HUES6 (cell line): ENCODE data around the gene MIEN1.
A peak's percentile ranks its signal among the peaks of the same experiment; 100 is the strongest.

ENCODE experiments used
- H3K27ac ChIP-seq: 2 replicates; pipeline ENCODE4 v1.7.0; 2013; ENCODE audit warnings: low read depth, mild to moderate bottlenecking, low read length, inconsistent platforms
- H3K27me3 ChIP-seq: 2 replicates; pipeline ENCODE4 v1.6.1; 2013; ENCODE audit warnings: low read length; ENCODE audit not compliant: control insufficient read depth, insufficient read depth
- H3K36me3 ChIP-seq: 2 replicates; pipeline ENCODE4 v1.6.1; 2013; ENCODE audit warnings: low read length; ENCODE audit not compliant: control insufficient read depth, insufficient read depth
- H3K4me1 ChIP-seq: 2 replicates; pipeline ENCODE4 v1.6.1; 2013; ENCODE audit warnings: low read length; ENCODE audit not compliant: control insufficient read depth, insufficient read depth
- H3K4me3 ChIP-seq: 2 replicates; pipeline ENCODE4 v1.5.1; 2013; ENCODE audit warnings: low read depth, low read length
- H3K9ac ChIP-seq: one replicate; pipeline ENCODE4 v1.6.1; 2013; ENCODE audit warnings: mild to moderate bottlenecking, low read length
- H3K9me3 ChIP-seq: 2 replicates; pipeline ENCODE4 v1.6.1; 2013; ENCODE audit warnings: low read depth, low read length; ENCODE audit not compliant: control insufficient read depth, insufficient read depth

Gene MIEN1

GRCh38 chr17:39730095-39730921 lies at the start of gene MIEN1:
Gene MIEN1, minus strand, starts transcription at chr17:39730532. Its CDS starts 37 bp downstream, at chr17:39730495.
- Histone ChIP-seq H3K4me3 (peak within 1 kb of the TSS; percentile 96), H3K4me1 (peaks cover 7% of the 10 kb centered on the region), H3K36me3 (peaks cover 41% of the 10 kb centered on the region), H3K9me3 (no peaks in the 10 kb centered on the region), H3K9ac (peak within 1 kb of the TSS; percentile 65), H3K27ac (peak within 1 kb of the TSS; percentile 79; the same call in 1 of the 2 replicates), H3K27me3 (no peaks in the 10 kb centered on the region)

- Histone ChIP-seq H3K4me1 (peaks cover 6% of the 10 kb centered on the region; the same call in 1 of the 2 replicates), H3K9ac (no peak overlapping the region), H3K27ac (no peak overlapping the region), H3K36me3 (no peaks in the 10 kb centered on the region), H3K9me3 (no peaks in the 10 kb centered on the region), H3K27me3 (no peaks in the 10 kb centered on the region; the same call in 1 of the 2 replicates), H3K4me3 (no peak overlapping the region)
These were observed 47.4 kb upstream of the MIEN1 start for GRCh38 chr17:39777534-39778365.

- H3K27ac ChIP-seq: no peak overlapping the region
- H3K9me3 ChIP-seq: no peaks in the 10 kb centered on the region
- H3K4me1 ChIP-seq: peaks cover 6% of the 10 kb centered on the region; the same call in 1 of the 2 replicates
- no peaks in the 10 kb centered on the region for H3K36me3 ChIP-seq
- H3K27me3 ChIP-seq: no peaks in the 10 kb centered on the region
- no peak overlapping the region for H3K9ac ChIP-seq
- H3K4me3 ChIP-seq: no peak overlapping the region
These were observed 45.9 kb upstream of the MIEN1 start for GRCh38 chr17:39776252-39776651.

- Histone ChIP-seq H3K9me3 (no peaks in the 10 kb centered on the region), H3K4me3 (no peak overlapping the region), H3K4me1 (peaks cover 6% of the 10 kb centered on the region; the same call in 1 of the 2 replicates), H3K9ac (no peak overlapping the region), H3K36me3 (no peaks in the 10 kb centered on the region), H3K27me3 (no peaks in the 10 kb centered on the region), H3K27ac (no peak overlapping the region)
These were observed 44.7 kb upstream of the MIEN1 start for GRCh38 chr17:39775031-39775430.

GRCh38 chr17:39774047-39774446 lies 43.7 kb upstream of the MIEN1 start:
- Histone ChIP-seq H3K36me3 (no peaks in the 10 kb centered on the region), H3K4me1 (peaks cover 6% of the 10 kb centered on the region; the same call in 1 of the 2 replicates), H3K27ac (no peak overlapping the region), H3K4me3 (no peak overlapping the region), H3K9me3 (no peaks in the 10 kb centered on the region), H3K9ac (no peak overlapping the region), H3K27me3 (no peaks in the 10 kb centered on the region)

- Histone ChIP-seq H3K4me1 (peaks cover 6% of the 10 kb centered on the region; the same call in 1 of the 2 replicates), H3K4me3 (no peak overlapping the region), H3K9me3 (no peaks in the 10 kb centered on the region), H3K27me3 (no peaks in the 10 kb centered on the region), H3K36me3 (no peaks in the 10 kb centered on the region), H3K9ac (no peak overlapping the region), H3K27ac (no peak overlapping the region)
These were observed 42.9 kb upstream of the MIEN1 start for GRCh38 chr17:39772987-39773934.

GRCh38 chr17:39772415-39772814 lies 42.1 kb upstream of the MIEN1 start:
- Histone ChIP-seq H3K27ac (no peak overlapping the region), H3K4me1 (peaks cover 6% of the 10 kb centered on the region; the same call in 1 of the 2 replicates), H3K36me3 (no peaks in the 10 kb centered on the region), H3K9ac (no peak overlapping the region), H3K27me3 (no peaks in the 10 kb centered on the region), H3K4me3 (no peak overlapping the region), H3K9me3 (no peaks in the 10 kb centered on the region)

- H3K9ac ChIP-seq: no peak overlapping the region
- no peak overlapping the region for H3K27ac ChIP-seq
- H3K4me1 ChIP-seq: peaks cover 6% of the 10 kb centered on the region; the same call in 1 of the 2 replicates
- no peaks in the 10 kb centered on the region; the same call in 1 of the 2 replicates for H3K27me3 ChIP-seq
- H3K4me3 ChIP-seq: no peak overlapping the region
- no peaks in the 10 kb centered on the region for H3K9me3 ChIP-seq
- H3K36me3 ChIP-seq: no peaks in the 10 kb centered on the region
These were observed 39.7 kb upstream of the MIEN1 start for GRCh38 chr17:39769974-39770587.

- no peaks in the 10 kb centered on the region; the same call in 1 of the 2 replicates for H3K27me3 ChIP-seq
- no peaks in the 10 kb centered on the region for H3K36me3 ChIP-seq
- no peak overlapping the region for H3K9ac ChIP-seq
- H3K4me3 ChIP-seq: no peak overlapping the region
- H3K9me3 ChIP-seq: no peaks in the 10 kb centered on the region
- H3K27ac ChIP-seq: no peak overlapping the region
- H3K4me1 ChIP-seq: no peaks in the 10 kb centered on the region
These were observed 36.8 kb upstream of the MIEN1 start for GRCh38 chr17:39767147-39767546.

- H3K36me3 ChIP-seq: no peaks in the 10 kb centered on the region
- no peaks in the 10 kb centered on the region for H3K4me1 ChIP-seq
- H3K9ac ChIP-seq: no peak overlapping the region
- no peaks in the 10 kb centered on the region for H3K9me3 ChIP-seq
- no peaks in the 10 kb centered on the region; the same call in 1 of the 2 replicates for H3K27me3 ChIP-seq
- no peak overlapping the region for H3K4me3 ChIP-seq
- H3K27ac ChIP-seq: no peak overlapping the region
These were observed 35.4 kb upstream of the MIEN1 start for GRCh38 chr17:39765766-39766165.
